NT2/D1 (cell line): Measurements from ENCODE around the gene ASRGL1.

ENCODE experiments used
- DNase-seq: peaks from one replicate; pipeline ENCODE4 v3.0.0-alpha.2; 2011; ENCODE audit warnings: low read depth, low spot score
- H3K27me3 ChIP-seq: 2 replicates; pipeline ENCODE4 v1.6.0; 2011; ENCODE audit warnings: mild to moderate bottlenecking; ENCODE audit not compliant: insufficient read length, insufficient read depth
- H3K36me3 ChIP-seq: 2 replicates; pipeline ENCODE4 v1.6.1; 2011; ENCODE audit warnings: mild to moderate bottlenecking, low read length, mixed read lengths; ENCODE audit not compliant: insufficient read depth, insufficient read length
- H3K4me1 ChIP-seq: 2 replicates; pipeline ENCODE4 v1.5.1; 2011; ENCODE audit not compliant: insufficient read depth, insufficient read length
- H3K4me3 ChIP-seq: 2 replicates; pipeline ENCODE4 v1.5.1; 2011; ENCODE audit warnings: low read depth; ENCODE audit not compliant: insufficient read length
- H3K9ac ChIP-seq: 2 replicates; pipeline ENCODE4 v1.6.0; 2011; ENCODE audit warnings: low read depth; ENCODE audit not compliant: insufficient read length
- H3K9me3 ChIP-seq: 2 replicates; pipeline ENCODE4 v1.5.1; 2011; ENCODE audit warnings: mild to moderate bottlenecking, low read length; ENCODE audit not compliant: insufficient read depth
- SUZ12 ChIP-seq: IDR thresholded peaks from 2 replicates; pipeline ENCODE4 v1.6.1; 2011; ENCODE audit not compliant: insufficient read length, insufficient read depth; ENCODE audit errors: extremely low read depth
- YY1 ChIP-seq: IDR thresholded peaks from 2 replicates; pipeline ENCODE4 v1.6.1; 2011; ENCODE audit not compliant: insufficient read length, insufficient read depth
- ZNF274 ChIP-seq: IDR thresholded peaks from 2 replicates; pipeline ENCODE4 v1.6.1; 2011; ENCODE audit warnings: mild to moderate bottlenecking, low read depth, low read length

The ASRGL1 gene

DNA sequence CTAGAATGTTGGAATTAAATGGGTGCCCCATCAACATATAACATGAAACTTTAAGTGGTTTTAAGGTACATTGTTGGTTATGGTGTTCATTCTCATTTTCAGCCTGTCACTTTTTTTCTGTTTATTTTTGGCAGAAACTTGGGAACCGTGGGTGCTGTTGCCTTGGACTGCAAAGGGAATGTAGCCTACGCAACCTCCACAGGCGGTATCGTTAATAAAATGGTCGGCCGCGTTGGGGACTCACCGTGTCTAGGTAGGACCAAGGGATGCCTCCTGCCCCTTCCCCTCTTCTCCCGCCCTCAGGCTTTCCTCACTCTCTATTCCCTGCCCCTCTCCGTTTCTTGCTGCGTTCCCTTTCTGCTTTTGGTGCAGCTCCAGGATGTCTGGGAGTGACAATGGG, 51.8 kb downstream of the ASRGL1 start:
- no peak for DNase-seq
- H3K27me3 ChIP-seq, result no peaks in the 10 kb centered on the region
- peaks cover 15% of the 10 kb centered on the region for H3K36me3 ChIP-seq
- no peak for TF ChIP-seq SUZ12
- TF ChIP-seq YY1, result no peak
- TF ChIP-seq ZNF274, result no peak
- no peaks in the 10 kb centered on the region for H3K9me3 ChIP-seq
- no peak overlapping the region for H3K4me3 ChIP-seq
- H3K9ac ChIP-seq, result no peak overlapping the region
- H3K4me1 ChIP-seq, result no peaks in the 10 kb centered on the region

DNA sequence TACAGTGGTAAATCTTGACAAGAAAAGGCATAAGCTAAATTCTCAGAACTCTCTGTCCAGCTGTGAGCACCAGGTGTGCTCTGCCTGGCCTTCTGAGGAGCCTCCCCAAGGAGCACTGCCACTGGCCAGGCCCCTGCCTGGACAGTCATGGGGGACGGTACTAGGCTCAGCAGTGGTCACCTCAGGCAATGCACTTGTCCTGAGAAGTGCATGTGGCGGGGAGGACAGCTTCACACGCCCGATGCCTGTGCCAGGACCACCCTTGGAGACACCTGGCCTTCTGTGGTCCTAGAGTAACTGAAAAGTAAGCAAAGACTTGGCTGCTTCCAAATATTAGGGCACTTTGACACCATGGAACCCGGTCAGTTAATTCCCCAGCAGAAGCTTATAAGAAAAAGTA, 53.0 kb downstream of the ASRGL1 start:
- peaks cover 15% of the 10 kb centered on the region for H3K36me3 ChIP-seq
- H3K9me3 ChIP-seq, result no peaks in the 10 kb centered on the region
- no peak overlapping the region for H3K4me3 ChIP-seq
- H3K27me3 ChIP-seq, result no peaks in the 10 kb centered on the region
- TF ChIP-seq ZNF274 (no peak), SUZ12 (no peak), YY1 (no peak)
- no peak for DNase-seq
- H3K4me1 ChIP-seq, result no peaks in the 10 kb centered on the region
- no peak overlapping the region for H3K9ac ChIP-seq

- Histone ChIP-seq H3K27me3 (no peaks in the 10 kb centered on the region), H3K9me3 (no peaks in the 10 kb centered on the region), H3K4me3 (no peak overlapping the region), H3K9ac (no peak overlapping the region), H3K4me1 (peaks cover 2% of the 10 kb centered on the region), H3K36me3 (peaks cover 15% of the 10 kb centered on the region)
- no peak for TF ChIP-seq YY1
- no peak for TF ChIP-seq SUZ12
- no peak for TF ChIP-seq ZNF274
- DNase-seq, result no peak
Measured at GRCh38 chr11:62390722-62391121, 53.5 kb downstream of the ASRGL1 start.

DNA sequence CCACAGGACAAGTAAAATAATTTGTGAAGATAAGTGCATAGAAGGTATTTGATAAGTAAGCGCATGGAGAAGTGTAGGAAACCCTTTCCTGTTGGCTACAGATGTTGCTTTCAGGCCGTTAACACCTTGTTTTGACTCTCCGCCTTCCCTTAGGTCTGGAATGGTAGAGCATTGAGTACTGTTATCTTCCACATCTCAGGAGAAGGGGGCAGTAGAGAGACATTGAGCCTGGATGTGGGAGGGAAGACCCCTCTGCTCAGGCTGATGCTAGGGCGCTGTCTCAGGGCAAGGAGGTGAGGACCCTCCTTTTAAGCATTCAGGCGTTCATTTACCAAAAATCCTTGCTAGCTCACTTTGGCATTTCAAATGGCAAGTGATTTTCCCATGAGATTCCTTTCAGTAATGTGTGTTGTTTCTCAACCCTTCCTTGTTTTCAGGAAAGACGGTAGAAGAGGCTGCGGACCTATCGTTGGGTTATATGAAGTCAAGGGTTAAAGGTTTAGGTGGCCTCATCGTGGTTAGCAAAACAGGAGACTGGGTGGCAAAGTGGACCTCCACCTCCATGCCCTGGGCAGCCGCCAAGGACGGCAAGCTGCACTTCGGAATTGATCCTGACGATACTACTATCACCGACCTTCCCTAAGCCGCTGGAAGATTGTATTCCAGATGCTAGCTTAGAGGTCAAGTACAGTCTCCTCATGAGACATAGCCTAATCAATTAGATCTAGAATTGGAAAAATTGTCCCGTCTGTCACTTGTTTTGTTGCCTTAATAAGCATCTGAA, 54.6 kb downstream of the ASRGL1 start:
- TF ChIP-seq ZNF274, result no peak
- no peak for TF ChIP-seq SUZ12
- no peak for TF ChIP-seq YY1
- H3K9ac ChIP-seq, result no peak overlapping the region

DNA sequence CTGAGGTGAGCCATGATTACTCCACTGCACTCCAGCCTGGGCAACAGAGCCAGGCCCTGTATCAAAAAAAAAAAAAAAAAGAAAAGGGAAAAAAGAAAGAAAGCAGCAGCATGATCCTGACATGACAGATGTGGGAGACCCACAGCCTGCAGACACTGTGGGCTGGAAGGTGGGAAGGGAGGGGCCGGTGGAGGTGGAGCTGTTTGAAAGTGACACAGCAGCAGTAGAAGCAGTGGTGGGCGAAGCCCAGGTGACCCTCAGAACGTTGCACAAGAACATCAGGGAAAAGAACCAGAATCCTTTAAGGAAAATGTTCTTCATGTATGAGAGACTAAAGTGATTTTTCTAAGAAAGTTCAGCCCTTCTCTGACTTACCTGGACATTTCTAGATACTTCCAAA, 55.3 kb downstream of the ASRGL1 start:
- no peak overlapping the region for H3K4me3 ChIP-seq
- no peak for DNase-seq
- H3K36me3 ChIP-seq, result peaks cover 15% of the 10 kb centered on the region
- no peak for TF ChIP-seq YY1
- TF ChIP-seq ZNF274, result no peak
- TF ChIP-seq SUZ12, result no peak
- no peaks in the 10 kb centered on the region for H3K27me3 ChIP-seq
- H3K9me3 ChIP-seq, result no peaks in the 10 kb centered on the region
- no peak overlapping the region for H3K9ac ChIP-seq
- H3K4me1 ChIP-seq, result peaks cover 2% of the 10 kb centered on the region

More for the DNA sequence above, 54.6 kb downstream of the ASRGL1 start:
- H3K36me3 ChIP-seq, result peaks cover 15% of the 10 kb centered on the region
- no peaks in the 10 kb centered on the region for H3K9me3 ChIP-seq
- peaks cover 2% of the 10 kb centered on the region for H3K4me1 ChIP-seq
- DNase-seq, result no peak
- H3K4me3 ChIP-seq, result no peak overlapping the region
- no peaks in the 10 kb centered on the region for H3K27me3 ChIP-seq

- TF ChIP-seq ZNF274 (no peak), SUZ12 (no peak), YY1 (no peak)
- peaks cover 15% of the 10 kb centered on the region for H3K36me3 ChIP-seq
- no peak overlapping the region for H3K9ac ChIP-seq
- peaks cover 4% of the 10 kb centered on the region for H3K4me1 ChIP-seq
- no peak for DNase-seq
- no peaks in the 10 kb centered on the region for H3K27me3 ChIP-seq
- no peaks in the 10 kb centered on the region for H3K9me3 ChIP-seq
- H3K4me3 ChIP-seq, result no peak overlapping the region
Measured at GRCh38 chr11:62393061-62393611, 55.9 kb downstream of the ASRGL1 start.

DNA sequence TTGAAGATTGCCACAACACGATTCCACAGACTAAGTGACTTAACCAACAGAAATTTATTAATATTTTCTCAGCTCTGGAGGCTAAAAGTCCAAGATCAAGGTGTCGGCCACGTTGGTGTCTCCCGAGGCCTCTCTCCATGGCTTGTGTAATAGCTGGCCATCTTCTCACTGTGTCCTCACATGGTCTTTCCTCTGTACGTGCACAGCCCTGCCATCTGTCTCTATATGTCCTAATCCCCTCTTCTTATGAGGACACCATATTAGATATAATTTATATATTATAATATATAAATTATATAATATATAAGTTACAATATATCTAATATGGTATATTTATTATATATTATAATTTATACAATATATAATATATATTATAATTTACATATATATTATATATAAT, 56.5 kb downstream of the ASRGL1 start:
- Histone ChIP-seq H3K4me1 (peaks cover 6% of the 10 kb centered on the region), H3K9me3 (no peaks in the 10 kb centered on the region), H3K9ac (no peak overlapping the region), H3K4me3 (no peak overlapping the region), H3K27me3 (no peaks in the 10 kb centered on the region), H3K36me3 (peaks cover 15% of the 10 kb centered on the region)
- DNase-seq, result no peak
- TF ChIP-seq SUZ12, result no peak
- TF ChIP-seq YY1, result no peak
- TF ChIP-seq ZNF274, result no peak
